Measurements from ENCODE around the gene SPRN. TPM values are rescaled to one million over a fixed set of nuclear protein-coding genes. Genes with fewer than 3 reads are reported as not detected.
A peak's percentile ranks its signal among the peaks of the same experiment; 100 is the strongest.
"Not testable (repeated sequence)": the region's sequence is repeated elsewhere in the genome, so short reads cannot be mapped to it uniquely, and the experiment has no call there.

Gene SPRN
- total RNA-seq, 1 donor = under 0.01 TPM

GRCh38 chr10:133391761-133392518 lies 32.5 kb downstream of the SPRN start:
- Histone ChIP-seq H3K4me1 (ENCODE audit: insufficient read depth, low read length) (peaks cover 57% of the 10 kb centered on the region), H3K27me3 (ENCODE audit: insufficient read depth, low read length) (no peaks in the 10 kb centered on the region)

GRCh38 chr10:133391249-133391635 lies 33.2 kb downstream of the SPRN start:
- Histone ChIP-seq H3K4me1 (ENCODE audit: insufficient read depth, low read length) (peaks cover 57% of the 10 kb centered on the region), H3K27me3 (ENCODE audit: insufficient read depth, low read length) (no peaks in the 10 kb centered on the region), H3K9me3 (ENCODE audit: low read depth, low read length) (no peaks in the 10 kb centered on the region), H3K4me3 (ENCODE audit: low read length) (no peak overlapping the region)

More at GRCh38 chr10:133391761-133392518, 32.5 kb downstream of the SPRN start:
- no peaks in the 10 kb centered on the region for H3K9me3 ChIP-seq (ENCODE audit: low read depth, low read length)
- H3K4me3 ChIP-seq (ENCODE audit: low read length) = no peak overlapping the region

- Histone ChIP-seq H3K4me3 (ENCODE audit: low read length) (no peak overlapping the region), H3K4me1 (ENCODE audit: insufficient read depth, low read length) (peaks cover 57% of the 10 kb centered on the region), H3K9me3 (ENCODE audit: low read depth, low read length) (no peaks in the 10 kb centered on the region), H3K27me3 (ENCODE audit: insufficient read depth, low read length) (no peaks in the 10 kb centered on the region)
Observed at GRCh38 chr10:133390597-133391248, 33.7 kb downstream of the SPRN start.

- no peaks in the 10 kb centered on the region for H3K27me3 ChIP-seq (ENCODE audit: insufficient read depth, low read length)
- no peaks in the 10 kb centered on the region for H3K9me3 ChIP-seq (ENCODE audit: low read depth, low read length)
- H3K4me1 ChIP-seq (ENCODE audit: insufficient read depth, low read length) = peaks cover 45% of the 10 kb centered on the region
- peak overlapping the region; percentile 29 for H3K4me3 ChIP-seq (ENCODE audit: low read length)
Observed at GRCh38 chr10:133388973-133389818, 35.2 kb downstream of the SPRN start.

GRCh38 chr10:133388236-133388972 lies 36.0 kb downstream of the SPRN start:
- Histone ChIP-seq H3K4me1 (ENCODE audit: insufficient read depth, low read length) (peaks cover 42% of the 10 kb centered on the region), H3K9me3 (ENCODE audit: low read depth, low read length) (no peaks in the 10 kb centered on the region), H3K27me3 (ENCODE audit: insufficient read depth, low read length) (no peaks in the 10 kb centered on the region), H3K4me3 (ENCODE audit: low read length) (no peak overlapping the region)

GRCh38 chr10:133386951-133387350 lies 37.5 kb downstream of the SPRN start:
- not testable (repeated sequence) for H3K4me3 ChIP-seq (ENCODE audit: low read length); H3K9me3 ChIP-seq (ENCODE audit: low read depth, low read length); H3K27me3 ChIP-seq (ENCODE audit: insufficient read depth, low read length)
- H3K4me1 ChIP-seq (ENCODE audit: insufficient read depth, low read length) = peaks cover 36% of the 10 kb centered on the region

- H3K9me3 ChIP-seq (ENCODE audit: low read depth, low read length) = no peaks in the 10 kb centered on the region
- peaks cover 33% of the 10 kb centered on the region for H3K4me1 ChIP-seq (ENCODE audit: insufficient read depth, low read length)
- H3K27me3 ChIP-seq (ENCODE audit: insufficient read depth, low read length) = no peaks in the 10 kb centered on the region
- no peak overlapping the region for H3K4me3 ChIP-seq (ENCODE audit: low read length)
Observed at GRCh38 chr10:133385214-133385613, 39.2 kb downstream of the SPRN start.

- H3K27me3 ChIP-seq (ENCODE audit: insufficient read depth, low read length) = no peaks in the 10 kb centered on the region
- no peaks in the 10 kb centered on the region for H3K9me3 ChIP-seq (ENCODE audit: low read depth, low read length)
- peaks cover 31% of the 10 kb centered on the region for H3K4me1 ChIP-seq (ENCODE audit: insufficient read depth, low read length)
- H3K4me3 ChIP-seq (ENCODE audit: low read length) = no peak overlapping the region
Observed at GRCh38 chr10:133384071-133384470, 40.4 kb downstream of the SPRN start.

- peaks cover 28% of the 10 kb centered on the region for H3K4me1 ChIP-seq (ENCODE audit: insufficient read depth, low read length)
- H3K27me3 ChIP-seq (ENCODE audit: insufficient read depth, low read length) = no peaks in the 10 kb centered on the region
- H3K9me3 ChIP-seq (ENCODE audit: low read depth, low read length) = no peaks in the 10 kb centered on the region
- no peak overlapping the region for H3K4me3 ChIP-seq (ENCODE audit: low read length)
Observed at GRCh38 chr10:133383551-133383950, 40.9 kb downstream of the SPRN start.

GRCh38 chr10:133381036-133381435 lies 43.4 kb downstream of the SPRN start:
- H3K4me3 ChIP-seq (ENCODE audit: low read length) = no peak overlapping the region
- H3K4me1 ChIP-seq (ENCODE audit: insufficient read depth, low read length) = peaks cover 32% of the 10 kb centered on the region
- no peaks in the 10 kb centered on the region for H3K9me3 ChIP-seq (ENCODE audit: low read depth, low read length)
- no peaks in the 10 kb centered on the region for H3K27me3 ChIP-seq (ENCODE audit: insufficient read depth, low read length)

GRCh38 chr10:133379801-133380666 lies 44.4 kb downstream of the SPRN start:
- Histone ChIP-seq H3K9me3 (ENCODE audit: low read depth, low read length) (no peaks in the 10 kb centered on the region), H3K27me3 (ENCODE audit: insufficient read depth, low read length) (no peaks in the 10 kb centered on the region), H3K4me3 (ENCODE audit: low read length) (peak overlapping the region; percentile 51), H3K4me1 (ENCODE audit: insufficient read depth, low read length) (peaks cover 32% of the 10 kb centered on the region)

- Histone ChIP-seq H3K9me3 (ENCODE audit: low read depth, low read length) (no peaks in the 10 kb centered on the region), H3K4me3 (ENCODE audit: low read length) (peak within 1 kb of the TSS; percentile 61), H3K4me1 (ENCODE audit: insufficient read depth, low read length) (peaks cover 35% of the 10 kb centered on the region), H3K27me3 (ENCODE audit: insufficient read depth, low read length) (no peaks in the 10 kb centered on the region)
Observed at GRCh38 chr10:133379152-133379800, 45.1 kb downstream of the SPRN start, which contains the start of gene PAOX. Gene PAOX (plus strand): TSS chr10:133379262. CDS start chr10:133379317, 55 bp downstream.

- H3K4me1 ChIP-seq (ENCODE audit: insufficient read depth, low read length) = peaks cover 42% of the 10 kb centered on the region
- H3K27me3 ChIP-seq (ENCODE audit: insufficient read depth, low read length) = no peaks in the 10 kb centered on the region
- H3K9me3 ChIP-seq (ENCODE audit: low read depth, low read length) = no peaks in the 10 kb centered on the region
- peak overlapping the region; percentile 61 for H3K4me3 ChIP-seq (ENCODE audit: low read length)
Observed at GRCh38 chr10:133378251-133379096, 46.0 kb downstream of the SPRN start.

All from mononuclear cell (primary cell).